ENCODE data around the gene SHISAL2A. TPM values are rescaled to one million over a fixed set of nuclear protein-coding genes. Genes with fewer than 3 reads are reported as not detected.
"Not testable (repeated sequence)": the region's sequence is repeated elsewhere in the genome, so short reads cannot be mapped to it uniquely, and the experiment has no call there.

The SHISAL2A gene
- total RNA-seq, 1 donor from 2014 or later, result not detected

- Histone ChIP-seq H3K4me1 (ENCODE audit: insufficient read depth, low read length) (no peaks in the 10 kb centered on the region), H3K9ac (ENCODE audit: low read length) (no peak overlapping the region), H2AFZ (ENCODE audit: low read depth, low read length) (no peak overlapping the region), H3K27ac (ENCODE audit: low read depth, low read length) (no peak overlapping the region), H4K20me1 (ENCODE audit: insufficient read depth, low read length) (no peaks in the 10 kb centered on the region), H3K4me3 (ENCODE audit: insufficient read depth, low read depth, low read length) (no peak overlapping the region), H3K79me2 (ENCODE audit: insufficient read depth, low read length) (no peaks in the 10 kb centered on the region), H3K36me3 (ENCODE audit: insufficient read depth, low read length) (peaks cover 19% of the 10 kb centered on the region), H3K27me3 (ENCODE audit: insufficient read depth, low read length) (no peaks in the 10 kb centered on the region), H3K4me2 (ENCODE audit: low read length) (no peak overlapping the region), H3K9me3 (ENCODE audit: insufficient read depth, low read depth, low read length) (no peaks in the 10 kb centered on the region)
- no peak for DNase-seq (ENCODE audit: low read depth)
- no peak overlapping the region for H3K4me3 Mint-ChIP-seq (ENCODE audit: unreplicated experiment)
- H3K27me3 Mint-ChIP-seq (ENCODE audit: low read depth, unreplicated experiment), result no peaks in the 10 kb centered on the region
- no peak for TF ChIP-seq EZH2 (IDR thresholded peaks at IDR 0.05; ENCODE audit: insufficient read depth, low read length)
- TF ChIP-seq, protein P1, sequence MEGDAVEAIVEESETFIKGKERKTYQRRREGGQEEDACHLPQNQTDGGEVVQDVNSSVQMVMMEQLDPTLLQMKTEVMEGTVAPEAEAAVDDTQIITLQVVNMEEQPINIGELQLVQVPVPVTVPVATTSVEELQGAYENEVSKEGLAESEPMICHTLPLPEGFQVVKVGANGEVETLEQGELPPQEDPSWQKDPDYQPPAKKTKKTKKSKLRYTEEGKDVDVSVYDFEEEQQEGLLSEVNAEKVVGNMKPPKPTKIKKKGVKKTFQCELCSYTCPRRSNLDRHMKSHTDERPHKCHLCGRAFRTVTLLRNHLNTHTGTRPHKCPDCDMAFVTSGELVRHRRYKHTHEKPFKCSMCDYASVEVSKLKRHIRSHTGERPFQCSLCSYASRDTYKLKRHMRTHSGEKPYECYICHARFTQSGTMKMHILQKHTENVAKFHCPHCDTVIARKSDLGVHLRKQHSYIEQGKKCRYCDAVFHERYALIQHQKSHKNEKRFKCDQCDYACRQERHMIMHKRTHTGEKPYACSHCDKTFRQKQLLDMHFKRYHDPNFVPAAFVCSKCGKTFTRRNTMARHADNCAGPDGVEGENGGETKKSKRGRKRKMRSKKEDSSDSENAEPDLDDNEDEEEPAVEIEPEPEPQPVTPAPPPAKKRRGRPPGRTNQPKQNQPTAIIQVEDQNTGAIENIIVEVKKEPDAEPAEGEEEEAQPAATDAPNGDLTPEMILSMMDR (IDR thresholded peaks at IDR 0.05; ENCODE audit: insufficient read depth, low read depth, low read length), result no peak
- no peaks in the 10 kb centered on the region for H3K4me1 Mint-ChIP-seq (ENCODE audit: low read depth, unreplicated experiment)
- no peaks in the 10 kb centered on the region for H3K36me3 Mint-ChIP-seq (ENCODE audit: low read depth, unreplicated experiment)
- no peak for FAIRE-seq
- H3K9me3 Mint-ChIP-seq (ENCODE audit: unreplicated experiment), result no peaks in the 10 kb centered on the region
- no peak overlapping the region for H3K27ac Mint-ChIP-seq (ENCODE audit: unreplicated experiment)
Measured at GRCh38 chr1:52683367-52683940, 50.5 kb downstream of the SHISAL2A start.

- Histone ChIP-seq H3K4me2 (ENCODE audit: low read length) (no peak overlapping the region), H2AFZ (ENCODE audit: low read depth, low read length) (no peak overlapping the region), H4K20me1 (ENCODE audit: insufficient read depth, low read length) (no peaks in the 10 kb centered on the region), H3K27me3 (ENCODE audit: insufficient read depth, low read length) (no peaks in the 10 kb centered on the region), H3K9ac (ENCODE audit: low read length) (no peak overlapping the region), H3K27ac (ENCODE audit: low read depth, low read length) (no peak overlapping the region), H3K4me3 (ENCODE audit: insufficient read depth, low read depth, low read length) (no peak overlapping the region), H3K4me1 (ENCODE audit: insufficient read depth, low read length) (no peaks in the 10 kb centered on the region), H3K36me3 (ENCODE audit: insufficient read depth, low read length) (peaks cover 19% of the 10 kb centered on the region), H3K79me2 (ENCODE audit: insufficient read depth, low read length) (no peaks in the 10 kb centered on the region), H3K9me3 (ENCODE audit: insufficient read depth, low read depth, low read length) (no peaks in the 10 kb centered on the region)
- Mint-ChIP-seq H3K9me3 (ENCODE audit: unreplicated experiment) (no peaks in the 10 kb centered on the region), H3K36me3 (ENCODE audit: low read depth, unreplicated experiment) (no peaks in the 10 kb centered on the region), H3K27ac (ENCODE audit: unreplicated experiment) (no peak overlapping the region), H3K27me3 (ENCODE audit: low read depth, unreplicated experiment) (no peaks in the 10 kb centered on the region), H3K4me3 (ENCODE audit: unreplicated experiment) (no peak overlapping the region), H3K4me1 (ENCODE audit: low read depth, unreplicated experiment) (no peaks in the 10 kb centered on the region)
- FAIRE-seq, result no peak
- no peak for TF ChIP-seq EZH2 (IDR thresholded peaks at IDR 0.05; ENCODE audit: insufficient read depth, low read length)
- TF ChIP-seq, protein P1 (IDR thresholded peaks at IDR 0.05; ENCODE audit: insufficient read depth, low read depth, low read length), result no peak
- no peak for DNase-seq (ENCODE audit: low read depth)
Measured at GRCh38 chr1:52684545-52684944, 51.6 kb downstream of the SHISAL2A start.

DNA sequence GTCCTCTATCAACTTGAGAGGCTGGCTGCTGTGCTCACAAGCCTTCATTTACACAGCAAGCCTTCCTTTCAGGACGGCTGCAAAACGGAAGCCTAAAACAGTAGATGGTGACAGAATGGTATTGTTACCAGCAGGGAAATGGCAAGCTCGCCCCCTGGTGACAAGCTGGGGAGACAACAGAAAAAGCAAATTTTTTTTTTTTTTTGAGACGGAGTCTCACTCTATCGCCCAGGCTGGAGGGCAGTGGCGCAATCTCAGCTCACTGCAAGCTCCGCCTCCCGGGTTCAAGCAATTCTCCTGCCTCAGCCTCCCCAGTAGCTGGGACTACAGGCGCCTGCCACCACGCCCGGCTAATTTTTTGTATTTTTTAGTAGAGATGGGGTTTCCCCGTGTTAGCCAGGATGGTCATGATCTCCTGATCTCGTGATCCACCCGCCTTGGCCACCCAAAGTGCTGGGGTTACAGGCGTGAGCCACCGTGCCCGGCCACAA, 53.3 kb downstream of the SHISAL2A start:
- not testable (repeated sequence) for FAIRE-seq; H3K4me3 ChIP-seq (ENCODE audit: insufficient read depth, low read depth, low read length); H3K4me3 Mint-ChIP-seq (ENCODE audit: unreplicated experiment); H3K9ac ChIP-seq (ENCODE audit: low read length); H3K4me1 ChIP-seq (ENCODE audit: insufficient read depth, low read length); H3K9me3 ChIP-seq (ENCODE audit: insufficient read depth, low read depth, low read length); DNase-seq (ENCODE audit: low read depth); H3K9me3 Mint-ChIP-seq (ENCODE audit: unreplicated experiment); H3K79me2 ChIP-seq (ENCODE audit: insufficient read depth, low read length); H3K4me2 ChIP-seq (ENCODE audit: low read length); H3K27ac ChIP-seq (ENCODE audit: low read depth, low read length); H3K4me1 Mint-ChIP-seq (ENCODE audit: low read depth, unreplicated experiment); H3K36me3 Mint-ChIP-seq (ENCODE audit: low read depth, unreplicated experiment); H3K27me3 Mint-ChIP-seq (ENCODE audit: low read depth, unreplicated experiment); H4K20me1 ChIP-seq (ENCODE audit: insufficient read depth, low read length); H2AFZ ChIP-seq (ENCODE audit: low read depth, low read length); H3K27me3 ChIP-seq (ENCODE audit: insufficient read depth, low read length); H3K27ac Mint-ChIP-seq (ENCODE audit: unreplicated experiment)
- TF ChIP-seq, protein P1 (IDR thresholded peaks at IDR 0.05; ENCODE audit: insufficient read depth, low read depth, low read length), result peak; percentile 74
- peaks cover 23% of the 10 kb centered on the region for H3K36me3 ChIP-seq (ENCODE audit: insufficient read depth, low read length)

Measured in astrocyte (in vitro differentiated cells and primary cell).